HG02973 (cell line): ENCODE data around the gene SLC35E4.
"Not testable (repeated sequence)": the region's sequence is repeated elsewhere in the genome, so short reads cannot be mapped to it uniquely, and the experiment has no call there.

ENCODE experiments used
- ATAC-seq: cut with Tn5 transposase; IDR thresholded peaks from one replicate; pipeline ENCODE4 v1.9.1; 2021; ENCODE audit warnings: moderate library complexity; ENCODE audit not compliant: unreplicated experiment

Gene SLC35E4

DNA sequence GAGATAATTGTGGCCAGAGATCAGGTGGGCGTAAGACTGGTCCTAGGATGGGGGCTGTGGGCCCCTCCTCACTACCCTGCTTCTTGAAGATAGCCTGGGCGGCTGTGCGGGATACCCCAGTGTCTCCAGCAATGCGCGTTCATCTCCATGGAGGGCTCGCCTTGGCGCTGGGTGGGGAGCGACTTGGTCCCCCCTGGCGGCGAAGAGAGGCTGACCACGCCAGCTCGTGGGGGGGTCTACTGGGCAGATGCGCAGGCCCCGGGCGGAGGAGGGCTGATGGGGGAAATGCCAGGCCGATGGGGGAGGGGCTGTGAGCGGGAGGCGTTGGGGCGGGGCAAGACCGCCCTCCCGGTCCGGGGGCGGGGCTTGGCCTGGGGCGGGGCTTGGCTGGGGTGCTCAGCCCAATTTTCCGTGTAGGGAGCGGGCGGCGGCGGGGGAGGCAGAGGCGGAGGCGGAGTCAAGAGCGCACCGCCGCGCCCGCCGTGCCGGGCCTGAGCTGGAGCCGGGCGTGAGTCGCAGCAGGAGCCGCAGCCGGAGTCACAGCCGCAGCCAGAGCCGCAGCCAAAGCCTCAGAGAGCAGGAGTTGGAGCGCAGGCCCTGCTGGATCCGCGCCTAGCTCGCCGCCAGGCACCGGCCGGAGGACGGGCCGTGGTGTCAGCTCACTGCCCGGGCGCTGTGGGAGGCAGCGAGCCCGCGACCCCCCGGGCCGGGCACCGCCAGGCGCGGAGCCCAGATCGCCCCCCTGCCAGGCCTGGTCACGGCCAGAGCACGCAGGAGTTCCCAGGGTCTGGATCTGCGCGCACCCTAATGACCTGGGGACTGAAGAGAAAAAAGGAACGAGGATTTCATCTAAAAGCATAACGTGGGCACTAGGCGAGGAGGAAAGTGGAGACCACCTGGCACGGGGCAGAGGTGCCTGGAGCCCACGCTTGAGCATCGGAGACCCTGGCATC lies at the start of gene SLC35E4:
SLC35E4 (plus strand) TSS at position 509 of the 953 bp plus-strand sequence. CDS start 670 bp downstream, outside the sequence.
- peak; percentile 46 for ATAC-seq

DNA sequence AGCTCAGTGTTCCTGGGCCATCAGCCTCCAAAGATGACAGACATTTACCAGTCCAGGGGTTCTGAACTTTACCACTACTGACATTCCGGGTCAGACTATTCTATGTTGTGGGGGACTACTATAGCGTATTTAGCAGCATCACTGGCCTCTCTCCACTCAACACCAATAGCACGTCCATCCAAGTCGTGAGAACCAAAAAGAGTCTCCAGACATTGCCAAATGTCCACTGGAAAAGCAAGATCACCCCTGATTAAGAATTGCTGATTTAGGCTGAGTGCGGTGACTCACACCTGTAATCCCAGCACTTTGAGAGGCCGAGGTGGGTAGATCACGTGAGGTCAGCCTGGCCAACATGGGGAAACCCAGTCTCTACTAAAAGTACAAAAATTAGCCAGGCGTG lies 49.2 kb upstream of the SLC35E4 start:
- ATAC-seq, result no peak

- ATAC-seq, result no peak
Observed at GRCh38 chr22:30591191-30591587, 44.4 kb upstream of the SLC35E4 start.

- ATAC-seq, result peak; percentile 90
Observed at GRCh38 chr22:30591588-30592359, 43.8 kb upstream of the SLC35E4 start, which contains the start of gene PES1. TSS of gene PES1 (minus strand) at chr22:30591910. CDS start at chr22:30591833, 77 bp downstream.

DNA sequence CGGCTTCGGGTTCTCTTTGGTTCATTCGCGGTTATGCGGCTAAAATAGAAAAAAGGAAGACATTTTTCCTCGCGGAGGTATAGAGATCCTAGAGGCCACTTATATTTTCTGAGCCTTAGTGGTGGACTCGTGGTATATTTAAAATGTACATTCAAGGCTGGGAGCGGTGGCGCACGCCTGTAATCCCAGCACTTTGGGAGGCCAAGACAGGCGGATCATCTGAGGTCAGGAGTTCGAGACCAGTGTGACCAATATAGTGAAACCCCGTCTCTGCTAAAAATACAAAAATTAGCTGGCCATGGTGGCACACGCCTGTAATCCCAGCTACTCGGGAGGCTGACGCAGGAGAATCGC lies 43.2 kb upstream of the SLC35E4 start:
- ATAC-seq, result not testable (repeated sequence)

DNA sequence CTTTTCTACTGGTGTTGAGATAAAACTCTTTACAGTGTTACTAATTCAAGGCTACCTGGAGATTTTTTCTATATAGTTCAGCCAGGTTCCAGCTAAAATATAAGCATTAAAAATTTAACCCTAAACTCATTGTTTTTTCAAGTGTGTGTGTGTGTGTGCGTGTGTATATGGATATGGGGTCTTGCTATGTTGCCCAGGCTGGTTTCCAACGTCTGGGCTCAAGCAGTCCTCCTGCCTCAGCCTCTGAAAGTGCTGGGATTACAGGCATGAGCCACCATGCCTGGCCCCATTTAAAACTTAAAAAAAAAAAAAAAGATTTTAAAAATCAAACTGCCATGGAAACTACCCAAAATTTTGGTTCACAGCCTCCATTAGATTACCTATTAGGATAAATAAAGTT lies 39.4 kb upstream of the SLC35E4 start:
- no peak for ATAC-seq

DNA sequence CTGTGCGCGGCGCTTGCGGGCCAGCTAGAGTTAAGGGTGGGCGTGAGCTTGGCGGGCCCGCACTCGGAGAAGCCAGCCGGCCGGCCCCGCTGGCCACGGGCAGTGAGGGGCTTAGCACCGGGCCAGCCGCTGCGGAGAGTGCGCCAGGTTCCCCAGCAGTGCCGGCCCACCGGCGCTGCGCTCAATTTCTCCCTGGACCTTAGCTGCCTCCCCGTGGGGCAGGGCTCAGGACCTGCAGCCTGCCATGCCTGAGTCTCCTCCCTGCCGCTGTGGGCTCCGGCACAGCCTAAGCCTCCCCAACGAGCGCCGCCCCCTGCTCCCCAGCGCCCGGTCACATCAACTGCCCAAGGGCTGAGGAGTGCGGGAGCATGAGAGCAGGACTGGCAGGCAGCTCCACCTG lies 38.7 kb upstream of the SLC35E4 start:
- no peak for ATAC-seq

- no peak for ATAC-seq
Observed at GRCh38 chr22:30598986-30599385, 36.6 kb upstream of the SLC35E4 start.

DNA sequence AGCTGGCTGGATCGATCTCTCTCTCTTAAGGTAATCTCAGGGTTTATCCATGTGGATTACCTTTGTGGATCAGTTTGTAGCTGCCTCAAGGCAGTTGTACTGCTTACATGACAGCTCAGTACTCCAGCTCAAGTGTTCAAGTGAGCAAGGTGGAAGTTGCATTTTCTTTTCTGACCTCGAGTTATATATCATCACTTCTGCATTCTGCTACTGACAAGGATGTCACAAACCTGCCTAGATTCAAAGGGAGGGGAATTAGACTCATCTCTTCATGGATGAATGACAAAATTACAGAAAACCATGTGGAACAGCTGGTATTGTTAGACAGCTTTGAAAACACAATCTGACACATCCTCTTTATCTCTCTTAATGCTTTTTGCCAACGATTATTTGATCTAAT lies 34.7 kb upstream of the SLC35E4 start:
- no peak for ATAC-seq

DNA sequence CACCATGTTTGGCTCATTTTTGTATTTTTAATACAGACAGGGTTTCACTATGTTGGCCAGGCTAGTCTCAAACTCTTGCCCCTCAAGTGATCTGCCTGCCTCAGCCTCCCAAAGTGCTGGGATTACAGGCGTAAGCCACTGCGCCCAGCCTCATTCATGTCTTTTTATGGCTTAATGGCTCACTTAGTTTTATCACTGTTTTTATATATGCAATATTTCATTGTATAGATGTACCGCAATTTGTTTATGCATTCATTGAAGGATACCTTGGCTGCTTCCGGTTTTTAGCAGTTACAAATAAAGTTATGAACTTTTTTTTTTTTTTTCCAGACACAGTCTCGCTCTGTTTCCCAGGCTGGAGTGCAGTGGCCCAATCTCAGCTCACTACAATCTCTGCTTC lies 34.1 kb upstream of the SLC35E4 start:
- no peak for ATAC-seq

GRCh38 chr22:30602049-30602448 lies 33.5 kb upstream of the SLC35E4 start:
- no peak for ATAC-seq

DNA sequence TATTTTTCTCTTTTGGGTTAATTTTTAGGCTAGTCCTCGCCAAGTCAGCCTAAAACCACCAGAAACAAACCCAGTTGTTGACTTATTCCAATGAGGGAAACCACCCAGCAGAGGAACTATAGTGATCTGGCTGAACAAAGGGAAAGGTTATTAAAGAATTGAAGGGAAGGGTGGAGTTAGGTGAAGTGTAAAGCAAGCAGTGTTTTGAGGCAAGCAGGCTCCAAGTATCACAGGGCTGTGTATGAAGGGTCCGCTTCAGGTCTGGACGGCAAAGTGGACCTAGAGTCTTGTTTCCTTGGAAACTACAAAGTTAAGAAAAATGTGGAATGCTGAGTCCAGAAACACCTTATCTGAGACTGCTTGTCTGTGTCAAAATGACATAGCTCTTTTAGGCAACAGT lies 31.8 kb upstream of the SLC35E4 start:
- ATAC-seq, result no peak

DNA sequence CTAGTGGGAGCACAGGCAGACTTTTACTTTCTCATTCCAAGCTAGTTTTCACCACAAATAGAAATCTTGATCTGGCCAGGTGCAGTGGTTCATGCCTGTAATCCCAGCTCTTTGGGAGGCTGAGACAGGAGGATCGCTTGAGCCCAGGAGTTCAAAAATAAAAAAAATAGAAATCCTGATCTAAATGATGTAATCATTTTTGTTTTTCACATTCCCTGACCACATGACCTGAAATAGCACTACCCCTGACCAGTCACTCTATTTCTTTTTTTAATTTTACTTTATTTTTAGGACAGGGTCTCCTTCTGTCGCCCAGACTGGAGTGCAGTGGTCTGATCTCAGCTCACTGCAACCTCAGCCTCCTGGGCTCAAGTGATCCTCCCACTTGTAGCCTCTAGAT lies 30.9 kb upstream of the SLC35E4 start:
- no peak for ATAC-seq

DNA sequence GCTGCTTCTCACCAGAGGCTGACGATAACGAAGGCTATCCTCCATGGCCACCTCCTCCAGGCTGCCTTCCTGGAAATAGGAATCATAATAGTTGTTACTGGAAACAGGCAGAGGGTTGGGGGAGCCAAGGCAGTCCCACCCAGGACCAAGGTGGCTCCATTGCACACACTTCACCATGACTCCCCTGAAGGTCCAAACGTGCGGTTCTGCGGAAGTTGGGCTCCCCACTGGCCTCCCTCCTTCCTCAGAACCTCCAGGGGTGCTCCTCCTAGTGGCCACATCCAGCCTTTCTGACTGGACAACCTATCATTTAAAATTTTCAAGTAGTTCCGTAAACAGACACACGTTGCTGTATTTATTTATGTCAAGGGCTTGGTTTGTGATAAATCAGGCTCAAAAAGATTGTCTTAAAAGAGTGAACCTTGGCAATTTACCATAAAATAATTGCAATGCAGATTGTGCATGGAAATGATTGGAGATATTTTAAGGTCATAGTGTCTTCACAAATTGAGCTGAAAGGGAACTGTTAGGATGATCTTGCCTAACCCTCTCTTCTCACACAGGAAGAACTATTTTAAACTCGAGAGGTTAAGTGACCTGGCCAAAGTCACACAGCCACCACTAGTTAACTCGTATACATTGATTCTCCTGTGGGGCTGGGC lies 30.0 kb upstream of the SLC35E4 start:
- ATAC-seq, result no peak

- no peak for ATAC-seq
Observed at GRCh38 chr22:30606455-30607299, 28.9 kb upstream of the SLC35E4 start, which contains the start of gene TCN2. TSS of gene TCN2 (plus strand) at chr22:30607174. CDS start at chr22:30607332, 158 bp downstream.

DNA sequence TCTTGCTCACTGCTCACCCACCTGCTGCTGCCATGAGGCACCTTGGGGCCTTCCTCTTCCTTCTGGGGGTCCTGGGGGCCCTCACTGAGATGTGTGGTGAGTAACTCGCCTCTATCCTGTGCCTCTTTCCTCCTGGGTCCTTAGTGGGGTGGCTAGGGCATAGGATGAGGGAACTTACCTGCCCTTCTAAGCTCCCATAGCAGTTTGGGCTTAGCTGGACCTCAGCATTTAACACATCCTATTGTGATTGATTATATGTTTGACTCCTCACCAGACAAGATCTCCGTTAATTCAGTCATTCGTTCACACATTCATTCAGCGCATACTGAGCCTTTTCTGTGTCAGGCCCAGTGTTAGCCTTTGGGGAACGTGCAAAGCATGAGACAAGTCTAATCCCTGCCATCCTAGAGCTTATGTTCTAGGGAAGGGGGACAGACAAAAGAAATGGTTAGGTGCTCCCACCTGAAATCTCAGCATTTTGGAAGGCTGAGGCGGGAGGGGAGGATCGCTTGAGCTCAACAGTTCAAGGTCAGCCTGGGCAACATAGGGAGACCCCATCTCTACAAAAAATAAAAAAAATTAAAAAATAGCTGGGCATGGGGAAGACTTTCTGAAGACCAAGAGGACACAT lies 28.2 kb upstream of the SLC35E4 start:
- ATAC-seq, result no peak

- ATAC-seq, result no peak
Observed at GRCh38 chr22:30607939-30608338, 27.6 kb upstream of the SLC35E4 start.

GRCh38 chr22:30609260-30610185 lies 26.1 kb upstream of the SLC35E4 start:
- no peak for ATAC-seq

DNA sequence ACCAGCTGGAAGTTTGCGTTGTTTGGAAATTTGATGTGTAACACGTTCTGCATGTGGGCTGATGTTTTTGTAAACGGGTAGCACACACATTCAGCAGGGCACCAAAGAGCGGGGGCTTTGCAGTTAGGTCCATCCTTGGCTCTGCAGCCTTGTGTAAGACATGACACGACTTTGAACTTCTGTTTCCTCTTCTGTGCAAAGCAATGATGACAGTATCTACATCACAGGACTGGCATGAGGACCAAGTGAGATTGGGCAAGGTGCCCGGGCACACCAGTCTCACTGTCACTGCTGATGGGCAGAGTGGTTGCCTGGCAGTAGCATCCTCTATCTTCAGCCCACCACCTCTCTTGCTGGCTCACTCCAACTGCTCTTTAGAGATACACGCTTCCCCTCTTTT lies 25.3 kb upstream of the SLC35E4 start:
- no peak for ATAC-seq
